ENCODE results near the gene MRPL37. TPM values are rescaled to one million over a fixed set of nuclear protein-coding genes. Genes with fewer than 3 reads are reported as not detected.
"Not testable (repeated sequence)": the region's sequence is repeated elsewhere in the genome, so short reads cannot be mapped to it uniquely, and the experiment has no call there.

Gene MRPL37
- total RNA-seq, 1 experiment from 2014 or later, result 184 TPM

DNA sequence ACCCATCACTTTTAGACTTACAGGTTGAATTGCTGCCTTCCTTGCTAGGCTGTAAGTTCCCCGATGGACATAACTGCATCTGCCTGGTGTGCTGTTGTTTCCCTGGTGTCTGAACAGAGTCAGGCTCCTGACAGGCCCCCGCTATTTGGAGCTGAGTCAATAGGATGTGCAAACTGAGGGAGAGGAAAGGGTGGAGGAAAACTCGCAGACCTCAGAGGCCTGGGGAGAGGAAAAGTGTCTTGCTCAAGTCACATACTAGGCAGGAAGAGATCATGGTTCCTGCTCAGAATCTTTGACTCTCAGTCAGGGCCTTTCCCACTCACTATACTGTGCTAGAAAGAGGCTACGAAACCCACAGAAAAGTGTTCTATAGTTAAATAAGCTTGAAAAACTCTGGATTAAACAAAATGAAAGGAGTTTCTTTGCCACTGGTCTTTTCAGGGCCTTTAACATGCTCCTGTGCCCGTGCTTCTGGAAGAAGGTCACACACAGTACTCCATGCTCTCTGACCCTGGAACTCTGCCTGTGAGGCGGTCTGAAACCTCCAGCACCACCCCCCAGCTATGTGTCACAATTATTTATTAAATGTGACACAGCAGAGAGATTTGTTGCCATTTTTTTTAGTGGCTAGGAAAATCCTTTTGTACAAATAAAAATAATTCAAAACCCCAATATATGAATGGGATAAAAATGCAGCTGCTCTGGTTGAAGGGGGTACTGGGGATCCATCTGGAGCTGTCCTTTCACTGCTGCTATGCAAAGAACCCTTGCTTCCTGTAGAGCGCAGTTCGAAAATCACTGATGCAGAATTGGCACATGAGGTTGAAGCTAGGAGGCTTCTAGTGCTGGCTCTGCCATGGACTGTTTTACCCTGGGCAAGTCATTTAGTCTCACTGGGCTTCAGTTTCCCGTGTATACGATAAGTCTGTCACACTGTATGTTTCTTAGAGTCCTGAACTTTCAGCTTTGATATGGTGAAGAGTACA, 27.1 kb upstream of the MRPL37 start:
- no peak for DNase-seq (ENCODE audit: low read depth)

DNA sequence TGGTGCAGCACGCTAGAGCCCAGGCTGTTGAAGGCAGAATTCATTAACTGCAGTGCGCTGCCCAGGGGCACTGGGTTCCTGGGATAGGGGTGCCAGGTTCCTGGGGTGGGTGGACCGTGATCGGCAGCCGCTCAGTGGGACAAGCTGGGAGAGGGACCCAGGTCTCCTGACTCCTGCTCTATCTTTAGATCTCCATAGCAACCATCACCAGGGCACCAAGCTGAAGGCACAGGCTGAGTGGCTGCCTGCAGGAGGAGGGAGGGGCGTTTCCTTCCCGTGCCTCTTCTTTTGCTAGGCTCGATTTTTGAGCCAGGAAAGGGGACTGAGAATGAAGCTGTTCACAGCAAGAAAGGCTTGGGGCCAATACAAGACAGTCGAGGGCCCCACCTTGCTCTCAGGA, 26.3 kb upstream of the MRPL37 start:
- DNase-seq (ENCODE audit: low read depth), result no peak

- no peak for DNase-seq (ENCODE audit: low read depth)
These were observed 25.9 kb upstream of the MRPL37 start for GRCh38 chr1:54174106-54174505.

GRCh38 chr1:54176621-54177327, 23.2 kb upstream of the MRPL37 start:
- no peak for DNase-seq (ENCODE audit: low read depth)

DNA sequence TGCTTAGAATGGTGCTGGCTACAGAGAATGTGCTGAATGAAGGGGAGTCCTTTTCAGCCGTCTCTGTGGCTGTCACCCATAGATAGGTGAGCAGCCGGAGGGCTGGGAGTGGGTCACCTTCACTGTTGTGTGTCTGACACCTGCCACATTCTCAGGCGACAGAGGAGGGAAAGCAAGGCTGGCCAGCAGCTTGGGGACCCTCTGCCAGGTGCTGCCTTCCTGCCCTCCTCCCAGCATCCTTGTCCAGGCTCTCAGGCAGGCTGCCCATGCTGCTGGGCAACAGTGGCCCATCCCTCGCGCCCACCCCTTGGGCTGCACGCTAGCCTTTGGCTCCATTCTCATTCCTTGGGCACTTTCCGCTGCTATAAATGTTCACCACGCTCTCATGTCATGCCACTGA, 22.2 kb upstream of the MRPL37 start:
- DNase-seq (ENCODE audit: low read depth), result no peak

GRCh38 chr1:54178296-54179070, 21.5 kb upstream of the MRPL37 start:
- DNase-seq (ENCODE audit: low read depth), result no peak

DNA sequence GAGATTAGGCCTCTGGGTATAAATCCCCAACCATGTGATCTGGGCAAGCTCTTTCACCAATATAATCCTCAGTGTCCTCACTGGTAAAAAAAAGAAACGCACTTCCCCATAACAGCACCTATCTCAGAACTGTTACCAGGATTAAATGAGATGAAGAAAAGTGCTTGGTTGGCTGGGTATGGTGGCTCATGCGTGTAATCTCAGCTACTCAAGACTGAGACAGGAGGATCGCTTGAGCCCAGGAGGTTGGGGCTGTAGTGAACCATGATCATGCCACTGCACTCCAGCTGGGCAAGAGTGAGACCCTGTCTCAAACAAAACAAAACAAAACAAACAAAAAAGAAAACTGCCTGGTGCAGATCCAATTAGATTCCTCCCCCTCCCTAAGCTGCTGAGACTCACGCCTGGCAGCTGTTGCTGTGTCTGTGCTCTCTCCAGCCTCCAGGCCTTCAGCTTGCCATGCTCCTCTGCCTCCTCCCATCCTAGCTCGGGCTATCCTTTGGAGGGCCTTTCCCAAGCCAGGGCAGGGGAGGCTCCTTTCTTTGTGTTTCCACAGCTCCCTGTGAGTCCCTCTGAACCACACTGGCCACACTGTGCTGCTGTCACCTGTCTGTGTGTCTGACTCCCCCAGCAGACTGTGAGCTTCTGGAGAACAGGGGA, 19.1 kb upstream of the MRPL37 start:
- no peak for DNase-seq (ENCODE audit: low read depth)

DNA sequence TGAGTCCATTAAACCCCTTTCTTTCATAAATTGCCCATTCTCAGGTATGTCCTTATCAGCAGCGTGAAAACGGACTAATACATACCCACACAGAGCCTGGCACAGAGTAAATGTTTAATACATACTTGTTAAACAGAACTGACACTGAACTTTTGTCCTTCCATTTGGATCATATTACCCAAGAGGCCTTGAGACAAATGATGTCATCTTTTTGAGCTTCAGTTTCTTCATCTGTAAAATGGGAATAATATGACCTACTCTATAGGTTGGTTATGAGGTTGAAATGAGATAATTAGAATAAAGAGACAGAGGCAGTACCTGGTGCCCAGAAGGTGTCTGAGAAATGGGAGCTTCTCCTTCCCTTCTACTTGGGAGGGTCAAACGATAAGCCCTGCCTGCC, 13.9 kb upstream of the MRPL37 start:
- DNase-seq (ENCODE audit: low read depth), result no peak

DNA sequence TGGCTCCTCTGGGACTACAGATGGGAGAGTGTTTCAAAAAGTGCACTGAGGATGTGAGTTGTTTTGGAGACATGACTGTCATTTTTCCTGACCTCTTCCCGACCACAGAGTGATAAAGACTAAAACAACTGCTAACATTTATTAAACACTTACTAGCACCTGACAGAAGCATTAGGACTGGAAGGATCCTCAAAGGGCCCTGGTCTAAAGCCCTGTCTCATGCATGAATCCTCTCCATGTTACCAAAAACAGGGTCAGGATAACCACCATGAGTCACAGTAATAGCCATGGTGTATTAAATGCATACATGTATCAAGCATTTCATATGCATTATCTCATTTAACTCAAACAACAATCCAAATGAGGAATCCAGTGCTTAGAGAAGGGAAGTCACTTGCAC, 11.7 kb upstream of the MRPL37 start:
- no peak for DNase-seq (ENCODE audit: low read depth)

DNA sequence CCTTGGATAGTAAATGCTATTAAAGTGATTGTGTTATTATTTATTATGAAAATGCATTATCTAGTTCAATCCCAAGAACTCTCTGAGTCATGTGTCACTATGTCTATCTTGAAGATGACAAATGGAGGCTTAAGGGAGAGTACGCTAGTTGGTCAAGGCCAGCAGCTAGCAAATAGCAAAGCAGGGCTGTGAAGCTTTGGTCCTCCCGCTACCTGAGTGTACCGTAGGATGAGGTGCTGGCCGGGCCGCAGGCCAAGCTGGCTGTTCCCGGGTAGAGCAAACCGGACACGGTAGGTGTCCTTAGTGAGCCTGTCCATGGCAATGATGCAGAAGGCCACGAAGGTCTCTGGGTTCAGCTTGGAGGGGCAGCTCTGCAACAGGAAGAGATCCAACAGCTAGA, 9.4 kb upstream of the MRPL37 start:
- DNase-seq (ENCODE audit: low read depth), result no peak

DNA sequence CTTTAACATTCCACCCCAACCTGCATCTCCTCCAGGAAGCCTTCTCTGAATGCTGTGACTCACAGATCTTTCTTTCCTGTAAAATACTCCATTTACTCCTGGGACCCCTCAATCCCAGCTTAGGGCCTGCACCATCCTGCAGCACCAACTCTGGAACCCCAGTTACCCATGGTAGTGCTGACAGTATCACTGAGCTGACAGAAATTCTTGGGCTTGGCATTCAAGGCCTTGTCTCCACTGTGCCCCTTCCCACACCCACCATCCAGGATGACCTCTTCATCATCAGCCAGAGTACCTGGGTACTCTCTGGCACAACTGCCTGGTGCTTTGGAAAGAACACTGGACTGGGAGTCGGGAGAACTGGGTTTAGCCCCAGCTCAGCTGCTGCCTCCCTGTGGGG, 8.4 kb upstream of the MRPL37 start:
- DNase-seq (ENCODE audit: low read depth), result no peak

DNA sequence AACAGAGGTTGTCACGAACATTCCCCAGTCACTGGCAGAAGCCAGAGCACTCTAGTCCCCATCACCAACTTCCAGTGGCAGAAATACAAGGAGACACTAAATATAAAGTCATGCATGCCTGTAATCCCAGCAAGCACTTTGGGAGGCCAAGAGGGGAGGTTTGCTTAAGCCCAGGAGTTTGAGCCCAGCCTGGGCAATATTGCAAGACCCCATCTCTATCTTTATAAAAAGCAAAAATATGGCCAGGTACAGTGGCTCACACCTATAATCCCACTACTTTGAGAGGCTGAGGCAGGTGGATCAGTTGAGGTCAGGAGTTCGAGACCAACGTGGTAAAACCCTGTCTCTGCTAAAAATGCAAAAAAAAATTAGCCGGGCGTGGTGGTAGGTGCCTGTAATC, 6.5 kb upstream of the MRPL37 start:
- DNase-seq (ENCODE audit: low read depth), result no peak

GRCh38 chr1:54199151-54199764, 709 bp upstream of the MRPL37 start:
- no peak for DNase-seq (ENCODE audit: low read depth)

DNA sequence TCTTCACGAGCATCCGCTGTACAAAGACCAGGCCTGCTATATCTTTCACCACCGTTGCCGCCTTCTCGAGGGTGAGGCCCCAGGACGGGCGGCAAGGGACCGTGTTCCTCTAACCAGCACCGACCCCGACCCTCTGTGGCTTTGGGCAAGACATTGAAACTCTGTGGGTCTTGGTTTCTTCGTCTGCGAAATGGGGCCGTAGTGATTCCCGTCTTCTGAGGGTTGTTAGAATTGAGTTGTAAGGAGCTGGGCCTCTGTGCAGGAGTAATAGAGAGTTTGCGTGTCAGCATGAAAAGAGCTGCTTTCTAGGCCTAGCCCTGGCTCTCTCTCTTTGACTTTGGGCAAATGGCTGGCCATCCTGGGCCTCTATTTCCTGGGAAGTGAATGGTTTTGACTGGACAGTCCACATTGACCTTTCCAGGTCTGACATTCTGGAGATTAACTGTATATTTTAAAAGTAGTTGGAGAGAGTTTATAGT, 591 bp downstream of the MRPL37 start:
- no peak for DNase-seq (ENCODE audit: low read depth)

GRCh38 chr1:54204199-54204598, 4.2 kb downstream of the MRPL37 start:
- DNase-seq (ENCODE audit: low read depth), result no peak

DNA sequence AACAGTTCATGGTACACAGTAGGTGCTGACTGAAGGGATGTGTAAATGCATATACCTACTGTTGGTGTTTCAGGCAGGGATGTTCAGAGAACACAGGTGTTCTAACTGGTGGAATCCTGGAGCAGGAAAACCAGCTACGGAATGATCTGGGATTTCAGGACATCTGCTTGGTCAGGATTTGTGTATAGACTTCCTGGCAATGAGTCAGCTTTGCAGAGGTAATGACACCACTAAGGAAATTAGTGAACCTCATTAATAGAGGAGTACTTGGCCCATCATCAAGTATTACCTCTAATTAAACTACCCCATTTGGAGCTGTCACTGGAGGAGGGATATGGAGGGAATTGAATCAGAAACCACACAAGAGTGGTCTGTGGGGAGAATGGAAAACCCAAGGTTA, 7.3 kb downstream of the MRPL37 start:
- DNase-seq (ENCODE audit: low read depth), result no peak

DNA sequence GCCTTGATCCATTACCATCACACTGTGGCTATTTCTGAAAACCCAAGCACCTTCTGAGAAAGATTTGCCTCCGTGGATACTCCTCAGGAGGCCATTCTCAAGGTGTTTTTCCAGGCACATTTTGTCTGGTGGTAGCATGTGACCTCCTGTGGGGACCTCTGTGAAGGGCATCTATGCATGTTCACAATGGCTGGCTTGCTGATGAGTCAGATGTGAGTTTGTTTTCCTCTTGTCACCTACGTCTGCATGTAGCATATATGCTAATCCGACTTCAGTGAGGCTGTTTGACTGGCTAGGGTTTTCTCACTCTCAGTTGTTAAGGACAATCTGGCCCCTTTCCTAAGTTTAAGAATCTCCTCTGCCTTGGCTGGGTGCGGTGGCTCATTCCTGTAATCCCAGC, 7.9 kb downstream of the MRPL37 start:
- not testable (repeated sequence) for DNase-seq (ENCODE audit: low read depth)

- DNase-seq (ENCODE audit: low read depth), result no peak
These were observed 12.9 kb downstream of the MRPL37 start for GRCh38 chr1:54212872-54213271.

GRCh38 chr1:54215523-54215922, 15.6 kb downstream of the MRPL37 start:
- DNase-seq (ENCODE audit: low read depth), result no peak

GRCh38 chr1:54218883-54219687, 19.1 kb downstream of the MRPL37 start:
- DNase-seq (ENCODE audit: low read depth), result no peak
